ENCODE measurements around the gene ZBTB43.

ZBTB43 gene

GRCh38 chr9:126838055-126838811, 33.4 kb downstream of the ZBTB43 start:
- no peak overlapping the region for H3K27ac ChIP-seq (ENCODE audit: low read depth, low read length)

DNA sequence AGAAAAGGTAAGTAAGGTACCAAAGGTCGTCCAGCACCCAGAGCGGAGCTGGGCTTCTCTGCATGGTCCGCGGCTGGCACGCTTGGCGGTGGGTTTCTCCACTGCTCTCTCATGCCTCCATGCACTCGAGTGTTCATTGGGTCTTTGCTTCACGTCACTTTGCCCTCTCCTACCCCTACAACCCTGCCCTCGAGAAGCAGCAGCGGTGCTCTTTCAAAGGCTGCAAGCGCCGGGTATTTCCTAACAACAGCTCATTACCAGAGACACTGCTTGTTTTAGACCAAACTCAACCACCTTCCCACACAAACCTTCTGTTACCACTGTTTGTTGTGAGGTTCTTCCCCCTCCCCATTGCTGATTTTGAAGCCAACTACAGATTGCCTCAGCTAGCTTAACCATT, 34.1 kb downstream of the ZBTB43 start:
- no peaks in the 10 kb centered on the region for H3K9me2 ChIP-seq (replicated peaks; ENCODE audit: insufficient read depth, low read length)
- H3F3A ChIP-seq (ENCODE audit: insufficient read depth) = no peaks in the 10 kb centered on the region
- no peak overlapping the region for H3K9ac ChIP-seq (ENCODE audit: low read length)
- no peaks in the 10 kb centered on the region for H3K79me2 ChIP-seq (ENCODE audit: insufficient read depth, low read length)
- H3K9me3 ChIP-seq (ENCODE audit: insufficient read depth, low read length) = no peaks in the 10 kb centered on the region
- H3K27ac ChIP-seq (ENCODE audit: low read depth, low read length) = no peak overlapping the region
- H3K36me3 ChIP-seq (ENCODE audit: low read length) = no peaks in the 10 kb centered on the region
- no peak overlapping the region for H3K4me3 ChIP-seq (ENCODE audit: insufficient read depth, low read length, poor library complexity, severe bottlenecking)
- no peak for TF ChIP-seq EZH2phosphoT487 (conservative IDR thresholded peaks at IDR 0.05; ENCODE audit: low read length)
- TF ChIP-seq, protein P1, sequence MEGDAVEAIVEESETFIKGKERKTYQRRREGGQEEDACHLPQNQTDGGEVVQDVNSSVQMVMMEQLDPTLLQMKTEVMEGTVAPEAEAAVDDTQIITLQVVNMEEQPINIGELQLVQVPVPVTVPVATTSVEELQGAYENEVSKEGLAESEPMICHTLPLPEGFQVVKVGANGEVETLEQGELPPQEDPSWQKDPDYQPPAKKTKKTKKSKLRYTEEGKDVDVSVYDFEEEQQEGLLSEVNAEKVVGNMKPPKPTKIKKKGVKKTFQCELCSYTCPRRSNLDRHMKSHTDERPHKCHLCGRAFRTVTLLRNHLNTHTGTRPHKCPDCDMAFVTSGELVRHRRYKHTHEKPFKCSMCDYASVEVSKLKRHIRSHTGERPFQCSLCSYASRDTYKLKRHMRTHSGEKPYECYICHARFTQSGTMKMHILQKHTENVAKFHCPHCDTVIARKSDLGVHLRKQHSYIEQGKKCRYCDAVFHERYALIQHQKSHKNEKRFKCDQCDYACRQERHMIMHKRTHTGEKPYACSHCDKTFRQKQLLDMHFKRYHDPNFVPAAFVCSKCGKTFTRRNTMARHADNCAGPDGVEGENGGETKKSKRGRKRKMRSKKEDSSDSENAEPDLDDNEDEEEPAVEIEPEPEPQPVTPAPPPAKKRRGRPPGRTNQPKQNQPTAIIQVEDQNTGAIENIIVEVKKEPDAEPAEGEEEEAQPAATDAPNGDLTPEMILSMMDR (IDR thresholded peaks at IDR 0.05; ENCODE audit: insufficient read depth, low read length, poor library complexity, severe bottlenecking) = no peak
- no peaks in the 10 kb centered on the region for H3K27me3 ChIP-seq (ENCODE audit: low read length)
- no peaks in the 10 kb centered on the region for H4K20me1 ChIP-seq (ENCODE audit: low read depth, low read length)
- no peak overlapping the region for H2AFZ ChIP-seq (ENCODE audit: low read depth, low read length, severe bottlenecking)
- H3K4me2 ChIP-seq (ENCODE audit: low read depth, low read length, poor library complexity, severe bottlenecking) = no peak overlapping the region

More at GRCh38 chr9:126838055-126838811, 33.4 kb downstream of the ZBTB43 start:
- H3F3A ChIP-seq (ENCODE audit: insufficient read depth) = no peaks in the 10 kb centered on the region
- H3K9me3 ChIP-seq (ENCODE audit: insufficient read depth, low read length) = no peaks in the 10 kb centered on the region
- H3K9me2 ChIP-seq (replicated peaks; ENCODE audit: insufficient read depth, low read length) = no peaks in the 10 kb centered on the region
- no peak overlapping the region for H2AFZ ChIP-seq (ENCODE audit: low read depth, low read length, severe bottlenecking)
- H3K79me2 ChIP-seq (ENCODE audit: insufficient read depth, low read length) = no peaks in the 10 kb centered on the region
- H3K9ac ChIP-seq (ENCODE audit: low read length) = no peak overlapping the region
- no peaks in the 10 kb centered on the region for H3K27me3 ChIP-seq (ENCODE audit: low read length)
- no peak overlapping the region for H3K4me3 ChIP-seq (ENCODE audit: insufficient read depth, low read length, poor library complexity, severe bottlenecking)
- TF ChIP-seq, protein P1 (IDR thresholded peaks at IDR 0.05; ENCODE audit: insufficient read depth, low read length, poor library complexity, severe bottlenecking) = no peak
- TF ChIP-seq EZH2phosphoT487 (conservative IDR thresholded peaks at IDR 0.05; ENCODE audit: low read length) = no peak
- no peaks in the 10 kb centered on the region for H4K20me1 ChIP-seq (ENCODE audit: low read depth, low read length)
- H3K4me2 ChIP-seq (ENCODE audit: low read depth, low read length, poor library complexity, severe bottlenecking) = no peak overlapping the region
- H3K36me3 ChIP-seq (ENCODE audit: low read length) = no peaks in the 10 kb centered on the region

DNA sequence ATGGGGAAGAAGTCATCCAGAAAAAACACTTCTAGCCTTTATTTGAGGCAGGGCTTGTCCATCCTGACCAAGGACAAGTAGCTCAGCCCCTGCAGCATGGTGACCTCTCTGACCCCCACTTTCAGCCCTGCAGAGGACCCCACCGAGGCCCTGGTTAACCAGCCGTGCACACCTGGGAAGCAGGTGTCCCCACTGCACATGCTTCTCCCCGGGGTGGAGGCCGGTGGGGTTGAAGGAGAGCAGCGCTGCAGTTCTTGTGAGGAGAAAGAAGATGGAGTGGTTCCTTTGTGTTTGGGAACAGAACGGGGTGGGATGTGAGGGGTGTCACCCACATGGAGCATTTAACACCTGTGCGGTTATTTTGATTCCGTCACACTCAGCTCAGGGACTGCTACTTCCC, 34.5 kb downstream of the ZBTB43 start:
- no peaks in the 10 kb centered on the region for H3K36me3 ChIP-seq (ENCODE audit: low read length)
- H3K4me3 ChIP-seq (ENCODE audit: insufficient read depth, low read length, poor library complexity, severe bottlenecking) = no peak overlapping the region
- no peaks in the 10 kb centered on the region for H4K20me1 ChIP-seq (ENCODE audit: low read depth, low read length)
- no peaks in the 10 kb centered on the region for H3K27me3 ChIP-seq (ENCODE audit: low read length)
- no peak overlapping the region for H3K9ac ChIP-seq (ENCODE audit: low read length)
- H3F3A ChIP-seq (ENCODE audit: insufficient read depth) = no peaks in the 10 kb centered on the region
- no peak overlapping the region for H3K27ac ChIP-seq (ENCODE audit: low read depth, low read length)
- no peak overlapping the region for H2AFZ ChIP-seq (ENCODE audit: low read depth, low read length, severe bottlenecking)
- no peaks in the 10 kb centered on the region for H3K9me2 ChIP-seq (replicated peaks; ENCODE audit: insufficient read depth, low read length)
- H3K4me2 ChIP-seq (ENCODE audit: low read depth, low read length, poor library complexity, severe bottlenecking) = no peak overlapping the region
- no peaks in the 10 kb centered on the region for H3K79me2 ChIP-seq (ENCODE audit: insufficient read depth, low read length)
- TF ChIP-seq EZH2phosphoT487 (conservative IDR thresholded peaks at IDR 0.05; ENCODE audit: low read length) = no peak
- TF ChIP-seq, protein P1 (IDR thresholded peaks at IDR 0.05; ENCODE audit: insufficient read depth, low read length, poor library complexity, severe bottlenecking) = no peak
- H3K9me3 ChIP-seq (ENCODE audit: insufficient read depth, low read length) = no peaks in the 10 kb centered on the region
